A673 (cell line): ENCODE results near the gene MAP3K5.

ENCODE experiments used
- EZH2 ChIP-seq: fragments of 200-600 bp; sonication (generic); IDR thresholded peaks from 2 replicates; pipeline ENCODE4 v1.6.1; 2017; ENCODE audit warnings: borderline replicate concordance, low read depth, mild to moderate bottlenecking, mixed read lengths, antibody characterized with exemption, low read length; ENCODE audit not compliant: poor library complexity, severe bottlenecking
- TF ChIP-seq, protein P1 (sequence below): fragments of 300-800, 200-600 bp; sonication (generic); conservative IDR thresholded peaks from 2 replicates; pipeline ENCODE4 v1.5.1; 2017; ENCODE audit warnings: low read depth, mild to moderate bottlenecking, antibody characterized with exemption, low read length, moderate library complexity, mixed read lengths

- TF ChIP-seq, protein P1, sequence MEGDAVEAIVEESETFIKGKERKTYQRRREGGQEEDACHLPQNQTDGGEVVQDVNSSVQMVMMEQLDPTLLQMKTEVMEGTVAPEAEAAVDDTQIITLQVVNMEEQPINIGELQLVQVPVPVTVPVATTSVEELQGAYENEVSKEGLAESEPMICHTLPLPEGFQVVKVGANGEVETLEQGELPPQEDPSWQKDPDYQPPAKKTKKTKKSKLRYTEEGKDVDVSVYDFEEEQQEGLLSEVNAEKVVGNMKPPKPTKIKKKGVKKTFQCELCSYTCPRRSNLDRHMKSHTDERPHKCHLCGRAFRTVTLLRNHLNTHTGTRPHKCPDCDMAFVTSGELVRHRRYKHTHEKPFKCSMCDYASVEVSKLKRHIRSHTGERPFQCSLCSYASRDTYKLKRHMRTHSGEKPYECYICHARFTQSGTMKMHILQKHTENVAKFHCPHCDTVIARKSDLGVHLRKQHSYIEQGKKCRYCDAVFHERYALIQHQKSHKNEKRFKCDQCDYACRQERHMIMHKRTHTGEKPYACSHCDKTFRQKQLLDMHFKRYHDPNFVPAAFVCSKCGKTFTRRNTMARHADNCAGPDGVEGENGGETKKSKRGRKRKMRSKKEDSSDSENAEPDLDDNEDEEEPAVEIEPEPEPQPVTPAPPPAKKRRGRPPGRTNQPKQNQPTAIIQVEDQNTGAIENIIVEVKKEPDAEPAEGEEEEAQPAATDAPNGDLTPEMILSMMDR = no peak
- TF ChIP-seq EZH2 = no peak
Measured at GRCh38 chr6:136579800-136580199, 212.5 kb downstream of the MAP3K5 start.
